Thyroid gland (tissue), 4 donors: Measurements from ENCODE around the gene ZNF688.

ENCODE experiments used
- POLR2A ChIP-seq, 2 donors: fragments of 450-650 bp; IDR thresholded peaks; one replicate each; pipeline ENCODE4 v1.6.1; 2017; ENCODE audit warnings: antibody characterized with exemption in 2 of 2, mild to moderate bottlenecking in 2 of 2, moderate library complexity in 1 of 2
- TF ChIP-seq, protein P1 (sequence below), 6 experiments: fragments of 200-600 bp in 3 of 6; fragments of 450-650 bp in 3 of 6; sonication (generic) in 3 of 6; IDR thresholded peaks; one replicate each; pipeline ENCODE4 v1.5.1; 2016 to 2019; ENCODE audit warnings: antibody characterized with exemption in 6 of 6, mild to moderate bottlenecking in 2 of 6, inconsistent platforms in 1 of 6, moderate library complexity in 1 of 6

GRCh38 chr16:30570636-30571444 is 674 bp downstream of the ZNF688 start:
- TF ChIP-seq, protein P1, sequence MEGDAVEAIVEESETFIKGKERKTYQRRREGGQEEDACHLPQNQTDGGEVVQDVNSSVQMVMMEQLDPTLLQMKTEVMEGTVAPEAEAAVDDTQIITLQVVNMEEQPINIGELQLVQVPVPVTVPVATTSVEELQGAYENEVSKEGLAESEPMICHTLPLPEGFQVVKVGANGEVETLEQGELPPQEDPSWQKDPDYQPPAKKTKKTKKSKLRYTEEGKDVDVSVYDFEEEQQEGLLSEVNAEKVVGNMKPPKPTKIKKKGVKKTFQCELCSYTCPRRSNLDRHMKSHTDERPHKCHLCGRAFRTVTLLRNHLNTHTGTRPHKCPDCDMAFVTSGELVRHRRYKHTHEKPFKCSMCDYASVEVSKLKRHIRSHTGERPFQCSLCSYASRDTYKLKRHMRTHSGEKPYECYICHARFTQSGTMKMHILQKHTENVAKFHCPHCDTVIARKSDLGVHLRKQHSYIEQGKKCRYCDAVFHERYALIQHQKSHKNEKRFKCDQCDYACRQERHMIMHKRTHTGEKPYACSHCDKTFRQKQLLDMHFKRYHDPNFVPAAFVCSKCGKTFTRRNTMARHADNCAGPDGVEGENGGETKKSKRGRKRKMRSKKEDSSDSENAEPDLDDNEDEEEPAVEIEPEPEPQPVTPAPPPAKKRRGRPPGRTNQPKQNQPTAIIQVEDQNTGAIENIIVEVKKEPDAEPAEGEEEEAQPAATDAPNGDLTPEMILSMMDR (IDR thresholded peaks at IDR 0.05), result no peak
- no peak for TF ChIP-seq POLR2A (IDR thresholded peaks at IDR 0.05)
